GM12875 (cell line): ENCODE results near the gene UCHL5.

Source experiments
- H3K4me3 ChIP-seq: one replicate; pipeline ENCODE4 v1.5.1; 2011; ENCODE audit warnings: low read depth, low read length, control low read depth
- TF ChIP-seq, protein P1 (sequence below): IDR thresholded peaks from 2 replicates; pipeline ENCODE4 v1.5.1; 2011; ENCODE audit warnings: low read depth, mild to moderate bottlenecking, control low read depth, inconsistent platforms, low read length, moderate library complexity, borderline replicate concordance; ENCODE audit not compliant: insufficient read depth

UCHL5 gene

DNA sequence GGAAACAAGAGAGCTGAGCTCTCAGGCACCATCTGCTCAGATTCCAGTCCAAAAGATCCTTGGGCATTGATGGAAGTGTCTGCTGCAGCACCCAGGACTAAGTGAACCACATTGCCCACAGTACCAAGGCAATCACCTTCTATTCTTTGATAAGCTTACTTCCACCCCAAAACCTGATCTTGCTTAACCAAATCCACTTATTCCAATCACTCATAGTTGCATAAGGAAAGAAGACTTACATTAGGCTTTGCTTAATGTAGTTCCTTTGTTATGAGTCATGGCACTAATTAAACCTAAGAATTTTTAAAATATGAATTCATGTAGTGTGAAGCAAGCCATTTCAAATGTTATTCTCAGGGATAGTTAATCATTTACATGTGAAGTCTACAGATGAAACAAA lies 84.5 kb downstream of the UCHL5 start:
- TF ChIP-seq, protein P1, sequence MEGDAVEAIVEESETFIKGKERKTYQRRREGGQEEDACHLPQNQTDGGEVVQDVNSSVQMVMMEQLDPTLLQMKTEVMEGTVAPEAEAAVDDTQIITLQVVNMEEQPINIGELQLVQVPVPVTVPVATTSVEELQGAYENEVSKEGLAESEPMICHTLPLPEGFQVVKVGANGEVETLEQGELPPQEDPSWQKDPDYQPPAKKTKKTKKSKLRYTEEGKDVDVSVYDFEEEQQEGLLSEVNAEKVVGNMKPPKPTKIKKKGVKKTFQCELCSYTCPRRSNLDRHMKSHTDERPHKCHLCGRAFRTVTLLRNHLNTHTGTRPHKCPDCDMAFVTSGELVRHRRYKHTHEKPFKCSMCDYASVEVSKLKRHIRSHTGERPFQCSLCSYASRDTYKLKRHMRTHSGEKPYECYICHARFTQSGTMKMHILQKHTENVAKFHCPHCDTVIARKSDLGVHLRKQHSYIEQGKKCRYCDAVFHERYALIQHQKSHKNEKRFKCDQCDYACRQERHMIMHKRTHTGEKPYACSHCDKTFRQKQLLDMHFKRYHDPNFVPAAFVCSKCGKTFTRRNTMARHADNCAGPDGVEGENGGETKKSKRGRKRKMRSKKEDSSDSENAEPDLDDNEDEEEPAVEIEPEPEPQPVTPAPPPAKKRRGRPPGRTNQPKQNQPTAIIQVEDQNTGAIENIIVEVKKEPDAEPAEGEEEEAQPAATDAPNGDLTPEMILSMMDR: no peak
- H3K4me3 ChIP-seq: no peak overlapping the region

DNA sequence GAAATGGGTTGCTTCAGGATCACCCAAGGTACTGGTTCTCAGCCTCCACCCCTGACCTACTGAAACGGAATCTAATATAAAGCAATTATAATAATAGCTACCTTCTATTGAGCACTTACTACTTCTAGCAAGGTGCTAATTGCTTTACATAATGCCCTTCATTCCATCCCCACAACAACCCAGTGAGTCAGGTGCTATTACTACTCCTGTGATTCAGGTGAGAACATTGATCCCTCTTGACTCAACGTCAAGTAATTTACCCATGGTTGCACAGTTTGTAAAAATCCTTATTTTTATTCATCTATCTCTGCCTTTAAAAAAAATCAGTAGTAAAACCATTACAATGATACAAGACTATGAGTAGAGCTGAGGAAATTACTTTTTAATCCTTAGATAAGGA lies 85.2 kb downstream of the UCHL5 start:
- no peak overlapping the region for H3K4me3 ChIP-seq
- TF ChIP-seq, protein P1: no peak

DNA sequence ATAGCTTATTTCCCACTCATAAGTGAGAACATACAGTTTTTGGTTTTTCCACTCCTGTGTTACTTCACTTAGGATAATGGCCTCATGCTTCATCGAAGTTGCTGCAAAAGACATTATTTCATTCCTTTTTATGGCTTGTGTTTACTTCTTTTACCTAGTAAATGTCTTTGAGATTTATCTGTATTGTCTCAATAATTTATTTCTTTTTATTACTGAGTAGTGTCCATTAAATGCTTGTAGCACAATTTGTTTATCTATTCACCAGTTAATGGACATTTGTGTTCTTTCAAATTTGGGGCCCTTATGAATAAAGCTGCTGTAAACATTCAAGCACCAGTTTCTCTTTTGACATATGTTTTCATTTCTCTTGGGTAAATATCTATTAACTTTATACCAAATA lies 86.0 kb downstream of the UCHL5 start:
- H3K4me3 ChIP-seq: no peak overlapping the region
- TF ChIP-seq, protein P1: no peak

DNA sequence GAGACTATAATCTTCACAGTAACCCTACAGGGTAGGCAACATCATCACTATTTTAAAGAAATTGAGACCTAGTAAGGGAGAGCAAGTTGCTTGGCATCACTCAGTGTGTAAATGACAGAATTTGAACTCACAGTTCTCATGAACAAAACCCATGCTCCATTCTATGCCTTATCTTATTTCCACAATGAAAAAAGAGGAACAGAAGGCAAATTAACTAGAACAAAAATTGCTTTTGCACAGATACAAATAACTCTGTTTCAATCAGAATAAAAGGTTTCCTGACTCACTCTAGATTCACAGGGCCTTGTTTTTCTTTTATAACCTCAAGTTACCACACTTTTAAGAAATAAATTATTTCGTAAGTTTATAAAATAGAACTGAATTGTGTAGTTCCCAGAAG lies 90.1 kb downstream of the UCHL5 start:
- no peak overlapping the region for H3K4me3 ChIP-seq
- TF ChIP-seq, protein P1: no peak

DNA sequence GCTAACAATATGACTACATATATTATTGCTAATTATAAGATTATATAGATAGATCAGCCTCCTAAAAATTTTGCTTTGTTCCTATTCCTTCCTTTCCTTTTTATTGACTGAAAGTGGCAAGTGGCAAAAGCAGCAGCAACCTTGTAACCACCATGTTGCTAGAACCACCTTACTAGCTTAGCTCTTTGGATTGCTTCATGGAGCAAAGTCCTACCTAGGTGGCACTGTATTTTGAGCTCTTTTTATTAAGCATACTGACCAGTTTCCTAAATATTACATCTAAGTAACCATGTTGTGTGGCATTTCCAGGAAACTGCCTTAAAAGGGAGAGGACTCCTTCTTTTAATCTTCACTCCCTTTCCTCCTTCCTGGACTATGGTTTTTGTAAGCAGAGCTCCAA lies 90.8 kb downstream of the UCHL5 start:
- TF ChIP-seq, protein P1: no peak
- H3K4me3 ChIP-seq: no peak overlapping the region

DNA sequence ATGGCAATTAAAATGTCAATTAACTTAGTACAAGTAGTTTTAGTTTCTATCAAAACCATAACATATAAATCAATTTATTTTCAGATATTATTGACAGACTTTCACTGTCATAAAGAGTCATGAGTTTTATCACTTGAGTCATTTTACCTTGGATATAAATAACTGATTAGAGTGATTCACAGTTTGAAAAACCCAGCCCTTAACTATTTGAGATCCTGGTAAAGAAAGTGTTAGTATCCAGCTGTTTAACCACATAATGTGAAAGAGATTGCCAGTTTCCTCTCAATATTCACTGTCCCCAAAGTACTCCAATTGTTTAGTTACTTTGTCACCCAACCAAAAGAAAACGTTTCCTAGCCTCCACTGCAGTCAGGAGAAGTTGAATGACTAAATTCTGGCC lies 91.3 kb downstream of the UCHL5 start:
- TF ChIP-seq, protein P1: no peak
- no peak overlapping the region for H3K4me3 ChIP-seq

DNA sequence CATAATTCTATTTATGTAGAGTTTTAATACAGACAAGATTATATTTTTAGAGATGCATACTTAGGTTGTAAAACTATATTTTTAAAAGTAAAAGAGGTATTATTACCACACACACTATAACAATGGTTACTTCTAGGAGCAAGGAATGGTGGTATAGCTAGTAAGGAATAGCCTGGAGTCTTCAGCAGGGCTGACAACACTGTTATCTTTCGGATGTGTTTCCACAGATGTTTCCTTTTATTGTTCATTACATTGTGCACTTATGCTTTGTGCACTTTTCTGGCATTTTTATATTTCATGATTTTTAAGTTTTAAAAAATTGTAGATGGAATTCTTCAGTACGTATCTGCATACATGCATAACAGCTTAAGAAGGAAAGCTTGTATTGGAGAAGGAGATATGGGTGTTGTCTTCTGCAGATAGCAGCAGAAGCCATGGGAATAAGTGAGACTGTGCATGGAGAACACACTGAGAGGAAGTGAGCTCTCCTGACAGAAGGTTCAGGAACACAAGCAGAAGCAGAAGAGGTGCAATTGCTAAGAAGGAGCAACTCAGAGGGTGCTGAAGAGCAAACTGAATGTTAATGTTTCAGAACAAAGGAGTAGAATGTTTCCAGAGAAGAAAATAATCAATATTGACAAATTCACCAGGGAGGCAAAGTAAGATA lies 91.8 kb downstream of the UCHL5 start:
- TF ChIP-seq, protein P1: no peak
- H3K4me3 ChIP-seq: no peak overlapping the region
